Fibroblast of gingiva (primary cell): Measurements from ENCODE around the gene SLC35C1.

Experiments
- DNase-seq: peaks from one replicate; pipeline ENCODE4 v3.0.0-alpha.2; 2011; ENCODE audit warnings: low read depth

Gene SLC35C1

DNA sequence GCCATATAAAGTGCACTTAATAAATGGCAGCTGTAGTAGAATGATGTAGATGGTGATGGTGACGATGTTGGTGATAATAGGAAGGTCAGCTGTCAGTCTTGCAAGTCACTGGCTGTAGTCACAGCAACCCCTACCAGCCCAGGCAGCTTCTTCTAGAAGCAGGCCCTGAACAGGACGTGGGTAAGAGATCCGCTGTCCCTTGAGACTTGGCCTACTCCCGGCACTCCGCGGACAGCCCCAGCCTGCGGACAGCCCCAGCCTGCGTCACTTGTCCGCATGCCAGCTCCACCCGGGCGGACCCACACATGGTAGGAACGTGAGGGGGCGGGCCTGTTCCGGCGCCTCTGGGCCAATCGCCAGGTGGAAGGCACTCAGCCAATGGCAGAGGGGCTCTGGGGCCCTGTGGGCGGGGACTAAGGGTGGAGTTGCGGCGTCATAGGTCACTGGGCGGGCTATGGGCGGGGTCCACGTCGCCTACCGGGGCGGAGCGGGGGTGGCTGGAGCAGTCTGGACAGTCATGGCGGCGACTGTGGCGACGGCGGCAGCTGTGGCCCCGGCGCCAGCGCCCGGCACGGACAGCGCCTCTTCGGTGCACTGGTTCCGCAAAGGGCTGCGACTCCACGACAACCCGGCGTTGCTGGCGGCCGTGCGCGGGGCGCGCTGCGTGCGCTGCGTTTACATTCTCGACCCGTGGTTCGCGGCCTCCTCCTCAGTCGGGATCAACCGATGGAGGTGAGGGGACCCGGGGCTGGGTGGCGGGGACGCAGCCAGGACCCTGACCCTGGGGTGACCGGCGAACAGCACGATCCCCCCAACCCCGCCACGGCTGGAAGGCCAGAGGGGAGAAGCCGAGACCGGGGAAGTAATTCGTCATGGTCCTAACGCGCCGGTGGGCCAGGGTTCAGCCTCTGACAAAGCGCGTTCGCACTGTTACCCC is 42.3 kb downstream of the SLC35C1 start, which contains the start of gene CRY2:
Gene CRY2 (plus strand): TSS at position 502 of the 937 bp plus-strand sequence. CDS start 16 bp downstream, at position 518.
- peak; percentile 100 for DNase-seq

DNA sequence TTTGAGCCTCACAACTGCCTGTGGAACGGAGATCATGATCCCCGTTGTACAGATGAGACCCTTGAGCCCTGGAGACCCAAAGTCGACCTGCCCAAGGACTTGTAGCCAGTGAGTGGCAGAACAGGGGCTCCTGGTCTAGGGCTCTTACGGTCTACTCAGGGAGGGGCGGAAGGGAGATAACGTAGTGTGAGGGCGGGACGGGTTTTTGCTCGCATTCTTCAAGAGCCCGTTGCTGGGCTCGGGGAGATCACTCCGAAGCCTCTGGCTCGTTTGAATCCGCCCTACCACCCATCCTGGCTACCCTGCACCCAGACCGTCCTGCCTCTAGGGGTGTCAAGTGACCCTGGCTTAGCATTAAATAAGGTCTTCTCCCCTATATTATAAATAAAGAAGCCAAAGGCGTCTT is 43.0 kb downstream of the SLC35C1 start:
- peak; percentile 68 for DNase-seq

- no peak for DNase-seq
These were observed 43.7 kb downstream of the SLC35C1 start for GRCh38 chr11:45848654-45849081.

GRCh38 chr11:45850446-45850845 is 45.5 kb downstream of the SLC35C1 start:
- DNase-seq: no peak

DNA sequence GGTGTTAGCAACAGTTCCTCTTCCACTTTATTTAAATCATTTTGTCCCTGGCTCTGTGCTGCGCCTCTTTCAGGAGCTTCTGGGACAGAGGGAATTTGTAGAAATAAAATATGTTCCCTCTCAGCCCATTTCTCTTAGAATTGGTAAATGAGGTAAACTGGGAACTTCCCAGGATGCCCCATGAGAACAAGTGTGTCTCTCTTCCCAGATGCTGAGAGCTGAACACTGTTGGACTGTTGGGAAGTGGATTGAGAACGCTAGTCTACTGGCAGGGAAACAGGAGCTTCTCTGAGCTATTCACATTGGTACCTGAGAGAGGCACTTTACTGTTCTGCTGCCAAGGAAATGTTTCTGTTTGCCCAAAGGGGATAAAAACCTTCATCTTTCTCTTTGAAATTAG is 46.3 kb downstream of the SLC35C1 start:
- no peak for DNase-seq

DNA sequence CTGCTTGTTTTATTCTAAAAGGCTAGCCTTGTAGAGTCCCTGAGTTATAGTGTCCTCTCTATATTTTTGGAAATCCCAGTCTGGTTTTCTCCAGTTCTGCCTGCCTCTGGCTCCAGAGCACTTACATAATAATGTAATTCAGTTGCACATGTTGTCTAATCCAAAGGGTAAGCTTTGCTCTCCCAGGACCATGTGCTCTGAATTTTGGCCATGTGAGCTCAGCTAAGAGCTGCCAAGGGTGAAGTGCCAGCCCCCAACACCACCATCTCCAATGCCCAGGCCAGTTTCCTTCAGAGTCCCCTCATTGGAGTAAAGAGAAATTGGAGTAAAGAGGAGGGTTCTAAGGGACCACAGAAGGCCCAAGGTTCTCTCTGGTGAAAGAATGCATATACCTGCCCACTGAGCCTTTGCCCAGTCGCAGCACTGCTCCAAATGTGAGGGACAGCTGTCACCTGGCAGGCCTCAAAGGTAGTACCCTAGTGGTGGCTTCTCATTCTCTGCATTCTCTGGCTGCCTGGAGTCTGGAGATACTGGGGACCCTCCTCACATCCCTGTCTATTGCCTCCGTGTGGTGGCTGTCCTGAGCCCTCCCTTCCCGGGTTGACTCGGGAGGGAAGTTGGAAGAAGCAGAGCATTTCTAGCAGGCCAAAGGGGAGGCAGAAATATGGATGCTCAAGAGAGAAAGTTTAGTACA is 47.2 kb downstream of the SLC35C1 start:
- DNase-seq: no peak

DNA sequence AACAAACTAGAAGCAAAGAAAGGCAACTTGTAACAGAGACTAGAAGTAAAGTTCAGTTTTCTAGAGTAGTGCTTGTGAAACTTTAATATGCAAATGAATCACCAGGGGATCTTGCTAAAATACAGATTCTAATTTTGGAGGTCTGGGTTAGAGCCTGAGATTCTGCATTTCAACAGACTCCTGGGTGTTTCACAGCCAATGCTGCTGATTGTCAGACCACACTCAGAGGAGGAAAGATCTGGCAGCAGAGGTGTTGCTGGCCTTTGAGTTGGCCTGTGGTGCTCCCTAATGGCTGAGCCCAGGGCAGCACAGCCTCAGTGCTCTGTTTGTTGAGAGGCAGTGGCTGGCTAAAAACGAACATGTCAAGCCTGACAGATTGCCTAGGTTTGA is 47.8 kb downstream of the SLC35C1 start:
- DNase-seq: no peak

DNA sequence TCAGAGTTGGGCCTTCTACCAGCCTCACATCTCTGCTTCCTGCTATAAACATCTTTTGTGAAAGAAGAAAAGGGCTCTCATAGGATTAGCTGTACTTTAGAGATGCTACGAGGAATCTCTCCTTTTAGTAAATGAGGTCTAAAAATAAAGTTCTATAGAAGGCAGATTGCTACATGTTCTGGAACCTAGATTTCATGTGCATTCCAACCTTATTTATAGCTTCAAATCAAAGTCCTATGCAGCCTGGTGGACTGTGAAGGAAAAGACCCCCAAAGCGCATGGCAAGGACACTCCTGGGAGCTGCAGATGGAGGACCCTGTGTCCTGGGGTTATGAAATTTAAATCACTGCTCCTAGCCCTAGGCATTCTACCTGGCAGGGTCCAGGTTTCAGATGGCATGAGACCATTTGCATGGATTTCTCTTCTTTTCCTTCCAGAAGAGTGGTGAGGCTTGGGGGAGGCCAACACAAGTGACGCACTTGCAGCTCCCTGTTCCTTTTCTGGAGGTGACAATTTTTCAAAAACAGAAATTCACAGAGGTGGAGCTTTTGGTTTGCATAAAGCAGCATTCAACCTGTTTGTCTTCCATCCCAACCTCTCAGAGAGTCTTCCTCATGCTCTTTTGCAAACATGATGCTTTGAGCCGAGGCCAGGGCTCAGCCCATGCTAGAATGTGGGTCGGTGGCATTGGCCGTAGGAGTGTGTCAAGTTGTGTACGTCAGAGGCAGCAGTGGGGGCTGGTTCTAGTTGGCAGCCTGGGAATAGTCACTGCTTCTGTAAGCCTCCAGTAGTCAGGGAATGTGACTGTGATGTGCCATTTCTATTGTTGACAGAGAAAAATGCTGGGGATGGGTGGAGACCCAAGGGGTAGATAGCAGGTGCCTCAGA is 48.6 kb downstream of the SLC35C1 start:
- DNase-seq: no peak

- DNase-seq: no peak
These were observed 50.4 kb downstream of the SLC35C1 start for GRCh38 chr11:45855308-45855707.

DNA sequence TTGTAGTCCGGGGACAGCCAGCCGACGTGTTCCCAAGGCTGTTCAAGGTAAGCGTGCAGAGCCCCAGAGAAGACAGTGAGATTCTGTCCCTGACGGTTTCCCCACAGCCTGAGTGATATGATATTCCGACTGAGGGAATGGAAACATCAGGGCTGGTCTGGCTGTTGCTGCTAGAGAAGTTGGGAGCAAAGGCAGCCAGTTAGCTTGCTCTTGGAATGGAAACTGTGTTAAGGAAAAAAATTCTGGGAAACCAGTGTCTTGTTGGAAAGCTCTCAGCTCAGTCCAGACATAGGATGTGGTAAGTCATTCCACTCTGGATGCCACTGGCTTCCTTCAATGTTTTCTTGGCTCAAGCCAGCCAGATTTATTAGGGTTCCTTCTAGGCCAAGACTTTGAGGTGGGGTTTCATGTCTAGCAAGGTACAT is 51.1 kb downstream of the SLC35C1 start:
- DNase-seq: peak; percentile 70

GRCh38 chr11:45857961-45858474 is 53.1 kb downstream of the SLC35C1 start:
- peak; percentile 98 for DNase-seq

GRCh38 chr11:45858751-45859398 is 53.9 kb downstream of the SLC35C1 start:
- no peak for DNase-seq

- peak; percentile 100 for DNase-seq
These were observed 54.8 kb downstream of the SLC35C1 start for GRCh38 chr11:45859661-45860140.

DNA sequence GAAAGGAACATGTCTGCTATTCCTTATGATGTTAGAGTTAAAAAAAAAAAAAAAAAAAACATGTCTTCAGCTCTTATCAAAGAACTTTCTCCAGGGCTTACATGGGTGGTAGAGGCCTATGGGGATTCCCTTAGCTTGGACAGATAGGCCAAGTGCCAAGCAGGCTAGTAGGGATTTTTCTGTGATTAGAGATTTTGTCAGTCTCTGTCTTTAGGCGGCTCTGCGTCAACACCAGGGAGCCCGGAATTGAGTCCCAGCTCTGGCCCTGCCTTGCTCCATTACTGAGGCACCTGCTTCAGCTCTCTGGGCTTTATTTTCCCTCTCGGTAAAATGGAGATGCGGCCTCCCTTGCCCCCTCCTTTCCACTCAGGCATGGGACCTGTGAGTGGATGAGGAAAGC is 55.4 kb downstream of the SLC35C1 start:
- DNase-seq: no peak

DNA sequence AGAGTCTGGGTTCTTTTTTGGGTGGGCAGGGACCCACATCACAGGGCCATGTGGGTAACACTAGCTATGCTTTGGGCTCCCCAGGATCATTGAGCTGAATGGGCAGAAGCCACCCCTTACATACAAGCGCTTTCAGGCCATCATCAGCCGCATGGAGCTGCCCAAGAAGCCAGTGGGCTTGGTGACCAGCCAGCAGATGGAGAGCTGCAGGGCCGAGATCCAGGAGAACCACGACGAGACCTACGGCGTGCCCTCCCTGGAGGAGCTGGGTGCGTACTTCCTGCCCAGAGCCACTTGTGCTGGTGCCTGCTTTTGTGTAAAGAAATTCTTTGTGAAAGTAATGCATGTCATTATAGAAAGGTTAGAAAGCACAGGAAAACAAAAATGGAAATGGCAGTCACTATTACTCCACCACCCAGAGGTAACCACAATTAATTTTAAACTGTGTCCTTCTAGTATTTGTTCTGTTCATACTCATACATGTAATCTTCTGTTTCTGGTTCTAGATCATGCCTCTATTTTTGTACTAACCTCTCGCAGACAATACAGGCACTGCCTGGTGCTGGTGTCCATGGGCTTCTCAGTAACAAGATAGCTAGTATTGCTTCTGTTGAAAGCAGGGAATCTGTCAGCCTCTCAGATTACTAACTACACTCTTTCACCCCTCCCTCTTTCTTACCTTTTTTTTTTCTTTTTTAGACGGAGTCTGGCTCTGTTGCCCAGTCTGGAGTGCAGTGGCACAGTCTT is 56.0 kb downstream of the SLC35C1 start:
- DNase-seq: no peak
